ENCODE results near the gene PSAPL1.

DNA sequence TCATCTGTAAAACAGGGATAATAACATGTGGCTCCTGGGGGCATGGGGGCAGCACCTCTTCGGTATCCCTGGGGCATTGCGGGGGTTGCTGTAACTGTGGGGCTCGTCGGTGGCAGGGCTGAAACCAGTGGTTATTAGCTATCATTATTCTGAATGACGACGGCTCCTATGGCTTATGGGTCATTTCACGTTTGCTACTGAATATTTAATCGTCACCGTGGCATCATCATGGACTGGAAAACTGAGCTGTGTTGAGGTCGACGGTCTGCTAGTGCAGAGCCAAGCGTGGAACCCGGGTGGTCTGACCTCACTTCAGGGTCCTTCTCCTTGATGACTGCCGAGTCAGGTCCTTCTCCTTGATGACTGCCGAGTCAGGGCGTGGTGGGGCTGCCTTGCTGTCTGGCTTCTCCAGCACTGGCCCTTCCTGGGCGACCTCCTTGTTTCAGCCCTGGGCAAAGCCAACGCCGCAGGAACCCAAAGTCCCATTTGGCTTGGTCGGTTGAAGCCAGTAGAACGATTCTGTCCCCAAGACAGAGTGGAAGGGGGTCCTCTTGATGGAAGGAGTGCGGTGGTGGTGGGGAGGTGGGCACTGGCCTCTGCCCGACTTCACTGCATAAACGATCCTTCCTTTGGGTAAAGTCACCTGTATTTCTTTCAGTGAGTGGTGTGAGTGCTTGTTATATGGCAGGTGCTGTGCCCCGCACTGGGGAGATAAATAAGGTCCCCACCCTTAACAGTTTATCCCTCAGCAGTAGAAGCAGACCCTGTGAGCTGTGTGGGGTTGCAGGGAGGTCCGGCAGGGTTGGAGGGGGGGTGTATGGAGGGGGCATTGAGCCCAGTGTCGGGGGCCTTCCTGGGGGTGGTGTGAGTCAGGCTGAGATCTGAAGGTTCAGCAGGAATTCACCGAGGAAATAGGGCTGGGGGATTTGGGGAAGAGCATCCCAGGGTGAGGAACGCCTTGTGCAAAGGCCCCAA is 40.8 kb downstream of the PSAPL1 start:
- TF ChIP-seq POLR2A (IDR thresholded peaks at IDR 0.05) = no peak
- no peak for TF ChIP-seq CTCF (IDR thresholded peaks at IDR 0.05)
- TF ChIP-seq EP300 (IDR thresholded peaks at IDR 0.05; ENCODE audit: low read depth) = no peak
